ENCODE results near the gene CYP3A4. TPM values are rescaled to one million over a fixed set of nuclear protein-coding genes. Genes with fewer than 3 reads are reported as not detected.

Gene CYP3A4
- not detected for polyA plus RNA-seq (2012; ENCODE audit: missing spikeins)

DNA sequence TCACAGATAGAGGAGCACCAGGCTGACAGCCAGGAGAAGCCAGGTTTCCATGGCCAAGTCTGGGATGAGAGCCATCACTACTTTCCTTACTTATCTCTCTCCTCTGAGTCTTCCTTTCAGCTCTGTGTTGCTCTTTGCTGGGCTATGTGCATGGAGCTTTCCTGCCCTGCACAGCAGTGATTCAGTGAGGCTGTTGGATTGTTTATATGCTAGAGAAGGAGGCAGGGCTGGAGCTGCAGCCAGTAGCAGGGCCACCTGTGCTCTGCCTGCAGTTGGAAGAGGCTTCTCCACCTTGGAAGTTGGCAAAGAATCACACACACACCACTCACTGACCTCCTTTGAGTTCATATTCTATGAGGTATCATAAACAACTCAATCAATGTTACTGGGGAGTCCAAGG, at the start of gene CYP3A4:
TSS of gene CYP3A4 (minus strand) at position 178 of the 400 bp plus-strand sequence. CDS start at position 75, 103 bp downstream.
- DNase-seq (ENCODE audit: insufficient read length) (no peak), FAIRE-seq (no peak)
- no peak for TF ChIP-seq POLR2A (IDR thresholded peaks at IDR 0.05; ENCODE audit: low read depth, low read length)
- no peak for TF ChIP-seq TAF1 (IDR thresholded peaks at IDR 0.05; ENCODE audit: borderline replicate concordance, low read depth, low read length)
- no peak for TF ChIP-seq POLR2AphosphoS5 (IDR thresholded peaks at IDR 0.05; ENCODE audit: low read depth, low read length)

DNA sequence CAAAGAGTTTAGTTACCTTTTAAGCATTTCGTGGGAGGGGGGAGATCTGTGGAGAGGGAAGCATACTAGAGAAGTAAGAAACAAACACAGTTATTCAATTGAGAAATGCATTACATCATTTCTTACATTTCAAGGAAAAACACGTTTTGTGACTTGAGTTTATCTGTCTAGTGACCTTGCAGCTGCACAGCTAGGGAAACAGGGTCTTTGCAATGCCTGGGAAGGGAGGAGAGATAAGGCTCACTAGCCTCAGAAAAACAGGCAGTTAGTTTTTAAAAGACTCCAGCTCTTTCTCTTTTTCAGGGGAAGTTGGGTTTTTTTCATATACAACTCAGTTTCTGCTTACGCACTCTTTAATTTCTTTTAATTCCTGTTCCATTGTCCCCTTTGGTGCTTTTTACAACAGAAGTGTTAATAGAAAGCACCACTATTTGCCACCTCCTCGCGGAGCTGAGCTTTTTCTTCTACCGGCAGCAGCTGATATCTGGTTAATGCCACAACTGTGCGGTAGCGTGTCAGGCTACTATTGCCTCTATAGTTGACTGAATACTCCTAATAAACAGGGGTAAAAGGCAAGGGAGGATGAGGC, 49.4 kb upstream of the CYP3A4 start:
- no peak for FAIRE-seq
- no peak for TF ChIP-seq TAF1 (IDR thresholded peaks at IDR 0.05; ENCODE audit: borderline replicate concordance, low read depth, low read length)
- TF ChIP-seq POLR2AphosphoS5 (IDR thresholded peaks at IDR 0.05; ENCODE audit: low read depth, low read length): no peak
- TF ChIP-seq POLR2A (IDR thresholded peaks at IDR 0.05; ENCODE audit: low read depth, low read length): no peak
- no peak for DNase-seq (ENCODE audit: insufficient read length)

DNA sequence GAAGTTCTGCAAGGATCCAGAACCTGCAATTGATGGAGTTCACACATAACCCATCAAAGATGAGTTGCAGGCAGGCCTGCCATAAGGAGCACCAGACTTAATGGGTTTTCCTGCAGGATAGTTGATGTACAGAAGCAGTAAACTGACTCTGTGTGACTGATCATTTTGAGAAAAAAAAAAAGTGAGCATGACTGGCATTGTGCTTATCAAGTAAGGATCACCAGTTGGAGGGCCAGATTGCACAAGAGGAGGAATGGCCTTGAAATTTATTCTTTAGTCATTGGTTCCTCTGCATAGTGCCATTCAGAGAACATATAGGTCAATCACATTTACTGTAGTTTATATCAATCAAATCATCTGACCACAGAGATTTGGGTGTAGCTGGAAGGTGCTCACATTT, 47.6 kb upstream of the CYP3A4 start:
- no peak for DNase-seq (ENCODE audit: insufficient read length)
- no peak for FAIRE-seq
- TF ChIP-seq POLR2AphosphoS5 (IDR thresholded peaks at IDR 0.05; ENCODE audit: low read depth, low read length): no peak
- no peak for TF ChIP-seq TAF1 (IDR thresholded peaks at IDR 0.05; ENCODE audit: borderline replicate concordance, low read depth, low read length)
- no peak for TF ChIP-seq POLR2A (IDR thresholded peaks at IDR 0.05; ENCODE audit: low read depth, low read length)

DNA sequence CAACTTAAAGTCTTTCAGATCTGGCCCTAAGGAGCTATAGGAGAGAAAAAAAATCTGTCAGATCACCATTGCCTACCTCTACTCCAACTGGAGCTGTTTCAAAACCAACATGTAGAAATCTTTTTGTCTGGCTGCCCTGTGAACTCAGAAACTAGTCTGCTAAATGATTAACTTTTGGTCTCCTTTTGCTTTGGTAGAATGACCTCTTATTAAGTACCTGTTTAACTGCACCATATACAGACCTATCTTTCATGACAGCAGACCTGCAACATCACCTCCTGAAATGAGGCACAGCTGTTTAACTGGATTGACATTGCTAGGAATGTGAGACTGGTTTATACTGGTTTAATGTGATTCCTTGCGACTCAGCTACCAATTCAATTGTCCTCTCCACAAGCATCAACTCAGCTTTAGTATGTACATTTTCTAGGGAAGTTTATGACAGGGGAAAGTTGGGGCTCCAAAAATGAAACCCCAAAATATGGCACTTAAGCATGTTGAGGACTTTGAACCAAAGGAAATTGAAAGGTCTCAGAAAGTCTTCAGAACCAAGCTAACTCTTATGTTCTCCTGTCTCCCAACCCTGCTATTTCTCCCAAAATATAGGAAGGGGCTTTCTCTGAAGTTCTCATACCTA, 45.7 kb upstream of the CYP3A4 start:
- TF ChIP-seq POLR2A (IDR thresholded peaks at IDR 0.05; ENCODE audit: low read depth, low read length) (no peak), TAF1 (IDR thresholded peaks at IDR 0.05; ENCODE audit: borderline replicate concordance, low read depth, low read length) (no peak), POLR2AphosphoS5 (IDR thresholded peaks at IDR 0.05; ENCODE audit: low read depth, low read length) (no peak)
- FAIRE-seq (no peak), DNase-seq (ENCODE audit: insufficient read length) (no peak)

DNA sequence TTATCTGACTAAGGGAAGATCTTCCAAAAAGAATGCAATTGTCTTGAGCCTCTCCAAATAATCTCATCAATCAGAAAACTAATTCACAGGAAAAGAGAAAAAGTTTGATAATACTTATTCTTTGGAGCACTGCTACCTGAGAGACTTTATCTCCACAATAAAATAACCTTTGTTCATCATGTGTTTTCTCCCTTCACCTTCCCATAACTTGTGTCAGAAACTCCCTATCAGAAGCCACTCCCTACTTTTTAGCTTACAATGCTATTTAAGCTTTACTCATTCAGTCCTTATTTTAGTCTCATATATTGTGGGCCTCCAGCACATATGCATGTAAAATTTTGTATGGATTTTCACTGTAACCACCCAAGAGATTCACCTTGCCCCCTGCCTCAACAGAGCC, 44.8 kb upstream of the CYP3A4 start:
- DNase-seq (ENCODE audit: insufficient read length) (no peak), FAIRE-seq (no peak)
- TF ChIP-seq POLR2AphosphoS5 (IDR thresholded peaks at IDR 0.05; ENCODE audit: low read depth, low read length) (no peak), TAF1 (IDR thresholded peaks at IDR 0.05; ENCODE audit: borderline replicate concordance, low read depth, low read length) (no peak), POLR2A (IDR thresholded peaks at IDR 0.05; ENCODE audit: low read depth, low read length) (no peak)

- FAIRE-seq: no peak
- DNase-seq (ENCODE audit: insufficient read length): no peak
- TF ChIP-seq POLR2A (IDR thresholded peaks at IDR 0.05; ENCODE audit: low read depth, low read length) (no peak), TAF1 (IDR thresholded peaks at IDR 0.05; ENCODE audit: borderline replicate concordance, low read depth, low read length) (no peak), POLR2AphosphoS5 (IDR thresholded peaks at IDR 0.05; ENCODE audit: low read depth, low read length) (no peak)
Measured at GRCh38 chr7:99827040-99827778, 43.2 kb upstream of the CYP3A4 start.

GRCh38 chr7:99825873-99826272, 41.9 kb upstream of the CYP3A4 start:
- FAIRE-seq: no peak
- DNase-seq (ENCODE audit: insufficient read length): no peak
- TF ChIP-seq POLR2A (IDR thresholded peaks at IDR 0.05; ENCODE audit: low read depth, low read length) (no peak), TAF1 (IDR thresholded peaks at IDR 0.05; ENCODE audit: borderline replicate concordance, low read depth, low read length) (no peak), POLR2AphosphoS5 (IDR thresholded peaks at IDR 0.05; ENCODE audit: low read depth, low read length) (no peak)

GRCh38 chr7:99825452-99825851, 41.5 kb upstream of the CYP3A4 start:
- DNase-seq (ENCODE audit: insufficient read length) (no peak), FAIRE-seq (no peak)
- no peak for TF ChIP-seq TAF1 (IDR thresholded peaks at IDR 0.05; ENCODE audit: borderline replicate concordance, low read depth, low read length)
- no peak for TF ChIP-seq POLR2AphosphoS5 (IDR thresholded peaks at IDR 0.05; ENCODE audit: low read depth, low read length)
- no peak for TF ChIP-seq POLR2A (IDR thresholded peaks at IDR 0.05; ENCODE audit: low read depth, low read length)

GRCh38 chr7:99824091-99824490, 40.1 kb upstream of the CYP3A4 start:
- DNase-seq (ENCODE audit: insufficient read length) (no peak), FAIRE-seq (no peak)
- TF ChIP-seq POLR2A (IDR thresholded peaks at IDR 0.05; ENCODE audit: low read depth, low read length) (no peak), POLR2AphosphoS5 (IDR thresholded peaks at IDR 0.05; ENCODE audit: low read depth, low read length) (no peak), TAF1 (IDR thresholded peaks at IDR 0.05; ENCODE audit: borderline replicate concordance, low read depth, low read length) (no peak)

DNA sequence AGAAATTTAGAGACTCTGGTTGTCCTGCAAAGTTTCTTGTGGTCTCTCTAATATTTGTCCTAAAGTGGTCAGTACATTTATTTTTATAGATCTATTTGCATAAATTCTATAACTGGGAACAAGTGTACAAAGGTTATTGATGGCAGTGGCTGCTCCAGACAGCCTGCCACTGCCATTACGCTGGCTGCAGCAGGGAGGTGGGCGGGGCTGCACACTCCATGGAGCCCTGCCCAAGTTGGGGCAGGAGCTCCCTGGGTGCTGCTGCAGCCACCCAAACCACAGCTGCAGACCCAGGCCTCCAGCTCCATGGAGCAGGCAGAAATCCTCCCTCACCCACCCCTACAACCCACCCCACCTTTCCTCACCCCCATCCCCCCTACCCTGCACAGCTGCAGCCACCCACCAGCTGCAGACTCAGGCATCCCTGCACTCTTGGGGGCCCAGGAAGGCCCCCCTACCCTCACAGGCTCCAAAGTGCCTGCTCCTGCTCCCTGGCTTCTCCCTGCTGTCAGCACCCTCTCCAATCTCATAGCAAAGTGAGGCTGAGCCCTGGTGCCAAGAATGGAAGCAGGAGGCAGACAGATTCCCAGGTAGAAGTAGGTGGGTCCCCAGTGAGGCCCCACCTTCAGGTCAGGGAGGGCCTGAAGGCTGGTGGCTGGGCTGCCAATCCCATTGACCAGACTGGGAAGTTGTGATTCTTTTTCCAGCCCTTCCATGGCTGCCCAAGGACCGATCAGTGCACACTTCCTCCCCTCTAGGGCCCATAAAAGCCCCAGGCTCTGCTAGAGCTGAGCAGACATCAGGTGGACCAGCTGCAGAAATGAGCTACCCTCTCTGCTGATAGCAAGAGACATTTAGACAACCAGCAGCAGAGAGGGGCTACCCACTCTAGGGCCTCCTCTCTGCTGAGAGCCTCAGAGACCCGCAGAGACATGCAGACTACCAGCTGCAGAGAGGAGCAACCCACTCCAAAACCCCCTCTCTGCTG, 39.0 kb upstream of the CYP3A4 start:
- DNase-seq (ENCODE audit: insufficient read length): no peak
- TF ChIP-seq TAF1 (IDR thresholded peaks at IDR 0.05; ENCODE audit: borderline replicate concordance, low read depth, low read length) (no peak), POLR2A (IDR thresholded peaks at IDR 0.05; ENCODE audit: low read depth, low read length) (no peak), POLR2AphosphoS5 (IDR thresholded peaks at IDR 0.05; ENCODE audit: low read depth, low read length) (no peak)
- FAIRE-seq: no peak

All from GM12892 (cell line).